HG03060 (cell line): ENCODE results near the gene TOP2A.

Source experiments
- ATAC-seq: cut with Tn5 transposase; IDR thresholded peaks from one replicate; pipeline ENCODE4 v1.9.1; 2021; ENCODE audit warnings: low read depth, moderate number of reproducible peaks; ENCODE audit not compliant: unreplicated experiment

The TOP2A gene

DNA sequence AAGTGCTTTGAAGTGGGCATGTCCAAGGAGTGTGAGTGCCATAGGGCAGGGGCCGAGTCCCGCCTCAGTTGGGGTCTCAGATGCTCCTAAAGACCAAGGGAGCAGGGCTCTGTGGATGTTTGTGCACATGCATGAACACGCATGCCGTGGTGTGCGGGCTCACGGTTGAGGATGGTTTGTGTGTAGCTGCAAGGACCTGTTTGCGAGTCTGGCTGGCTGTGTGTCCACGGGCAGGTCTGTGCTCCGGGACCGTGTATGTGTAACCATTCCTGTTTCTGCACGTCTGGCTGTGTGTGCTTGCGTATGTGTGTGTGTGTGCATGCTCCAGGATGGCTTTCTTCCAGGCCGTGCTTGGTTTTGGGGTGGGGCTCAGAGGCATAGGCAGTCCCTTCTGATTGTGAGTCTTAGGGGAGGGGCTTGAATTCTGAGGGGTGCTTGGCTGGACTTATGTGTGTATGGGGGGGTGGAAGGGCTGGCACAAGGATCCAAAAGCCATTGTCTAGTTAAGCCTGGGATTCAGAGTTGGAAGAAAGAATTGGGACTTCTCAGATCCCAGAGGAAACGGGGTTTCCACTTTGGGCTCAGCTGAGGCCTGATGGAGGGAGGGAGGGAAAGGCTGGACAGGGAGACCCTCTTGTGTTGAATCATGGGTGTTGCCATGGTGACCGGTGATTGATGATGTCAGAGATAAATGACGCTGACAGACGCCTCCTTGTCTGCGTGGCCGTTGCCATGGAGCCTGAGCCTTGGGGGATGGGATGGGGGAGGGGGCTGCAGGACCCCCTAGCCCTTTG, 67.6 kb downstream of the TOP2A start:
- no peak for ATAC-seq

DNA sequence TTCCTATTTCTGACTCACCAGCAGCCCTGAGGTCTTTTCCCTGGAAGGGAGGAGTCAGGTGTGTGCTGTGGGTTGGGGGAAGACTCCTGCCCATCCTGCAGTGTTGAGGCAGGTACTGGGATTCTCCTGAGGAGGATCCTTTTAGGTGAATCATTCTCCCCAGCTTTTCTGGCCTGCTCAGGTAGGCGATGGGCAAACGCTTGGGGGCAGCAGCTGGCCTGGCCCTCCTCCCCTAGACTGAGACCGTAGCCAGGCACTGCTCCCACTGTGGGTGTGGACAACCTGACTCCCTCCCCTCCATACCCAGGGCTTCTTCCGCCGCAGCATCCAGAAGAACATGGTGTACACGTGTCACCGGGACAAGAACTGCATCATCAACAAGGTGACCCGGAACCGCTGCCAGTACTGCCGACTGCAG, 68.2 kb downstream of the TOP2A start:
- ATAC-seq = no peak

DNA sequence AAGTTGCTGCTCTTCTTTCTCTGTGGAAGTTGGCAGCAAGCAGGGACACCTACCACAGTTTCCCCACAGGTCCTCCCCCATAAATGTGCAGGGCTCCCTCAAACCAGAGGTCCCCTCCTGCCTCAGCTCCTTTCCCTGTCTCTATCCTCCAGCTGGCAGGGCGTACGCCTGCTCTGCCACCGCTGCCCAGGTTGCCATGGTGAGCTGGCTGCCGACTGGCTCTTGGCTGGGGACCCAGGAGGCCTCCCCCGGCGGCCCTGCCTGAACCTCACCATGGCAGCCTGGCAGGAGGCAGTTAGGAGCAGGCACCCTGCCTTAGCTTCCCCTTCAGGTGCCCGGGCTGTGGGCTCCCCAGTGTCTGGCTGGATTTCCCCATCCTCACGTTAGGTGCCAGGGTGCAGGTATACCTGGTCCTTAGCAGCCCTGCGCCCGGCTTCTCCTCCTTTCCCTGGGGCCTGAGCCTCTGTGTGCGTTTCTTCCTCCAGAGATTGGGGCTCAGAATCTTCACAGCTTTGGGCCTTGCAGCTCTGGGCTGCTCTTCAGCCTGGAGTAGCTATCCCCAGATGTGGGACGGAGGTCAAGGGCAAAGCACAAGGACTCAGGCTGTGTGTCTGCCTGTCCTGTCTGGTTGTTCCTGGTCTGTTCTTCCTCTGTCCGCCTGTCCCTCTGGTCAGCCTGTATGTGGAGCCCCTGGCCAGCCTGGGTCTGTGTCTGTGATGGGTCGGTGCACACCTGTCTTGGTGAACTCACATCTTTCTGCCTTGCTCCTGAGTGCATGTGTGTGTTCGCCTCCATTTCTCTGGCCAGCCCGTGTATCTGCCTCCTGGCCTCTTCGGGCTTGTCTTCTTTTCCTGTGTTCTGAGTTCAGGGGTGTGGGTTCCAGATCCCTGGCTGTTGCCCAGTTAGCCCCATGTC, 68.9 kb downstream of the TOP2A start:
- no peak for ATAC-seq

DNA sequence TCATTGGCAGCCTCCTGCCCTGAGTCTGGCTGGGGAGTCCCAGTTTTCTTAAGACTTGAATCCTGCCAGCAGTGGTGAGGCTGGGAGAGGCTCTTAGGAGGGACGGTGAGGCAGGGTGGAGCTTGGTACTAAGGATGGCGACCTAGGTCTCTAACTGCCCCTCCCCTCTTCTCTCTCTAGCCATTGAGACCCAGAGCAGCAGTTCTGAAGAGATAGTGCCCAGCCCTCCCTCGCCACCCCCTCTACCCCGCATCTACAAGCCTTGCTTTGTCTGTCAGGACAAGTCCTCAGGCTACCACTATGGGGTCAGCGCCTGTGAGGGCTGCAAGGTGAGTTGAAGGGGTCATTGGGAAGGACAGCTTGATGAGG, 69.6 kb downstream of the TOP2A start:
- ATAC-seq = no peak

DNA sequence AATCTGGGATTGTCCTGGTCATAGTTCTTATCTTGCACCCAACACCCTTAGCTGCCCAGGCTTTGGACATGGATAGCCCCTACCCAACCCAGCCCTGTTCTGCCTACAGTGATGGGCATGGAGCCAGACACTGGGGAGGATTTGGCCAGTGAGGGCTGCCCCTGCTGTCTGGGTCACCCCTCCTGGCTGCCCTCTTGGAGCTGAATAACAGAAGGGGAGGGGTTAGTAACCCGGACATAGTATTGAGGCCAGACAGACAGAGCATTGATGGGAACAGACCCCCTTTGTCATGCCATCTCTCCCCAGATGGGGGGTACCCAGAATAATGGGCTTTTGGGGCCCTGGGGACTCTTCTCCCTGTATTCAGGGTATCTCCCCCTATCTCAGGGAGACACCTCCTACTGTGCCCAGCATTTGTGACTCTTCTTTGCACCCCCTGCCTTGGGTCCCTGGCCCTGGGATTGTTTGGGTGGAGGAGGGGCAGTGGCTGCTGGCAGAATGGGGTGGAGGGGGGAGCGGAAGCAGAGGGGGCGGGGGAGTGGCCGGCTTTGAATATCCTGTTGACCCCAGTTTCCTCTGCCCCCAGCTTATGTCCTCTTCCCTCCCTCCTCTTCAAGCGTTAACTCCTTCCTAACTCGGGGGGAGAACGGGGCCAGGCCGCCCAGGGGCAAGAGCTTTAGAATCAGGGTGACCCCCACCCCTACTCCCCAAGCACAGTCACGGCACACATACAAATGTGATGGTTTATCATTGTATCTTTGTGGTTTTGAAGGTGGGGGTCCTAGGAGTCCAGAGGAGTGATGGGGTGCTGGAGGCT, 70.2 kb downstream of the TOP2A start:
- no peak for ATAC-seq

DNA sequence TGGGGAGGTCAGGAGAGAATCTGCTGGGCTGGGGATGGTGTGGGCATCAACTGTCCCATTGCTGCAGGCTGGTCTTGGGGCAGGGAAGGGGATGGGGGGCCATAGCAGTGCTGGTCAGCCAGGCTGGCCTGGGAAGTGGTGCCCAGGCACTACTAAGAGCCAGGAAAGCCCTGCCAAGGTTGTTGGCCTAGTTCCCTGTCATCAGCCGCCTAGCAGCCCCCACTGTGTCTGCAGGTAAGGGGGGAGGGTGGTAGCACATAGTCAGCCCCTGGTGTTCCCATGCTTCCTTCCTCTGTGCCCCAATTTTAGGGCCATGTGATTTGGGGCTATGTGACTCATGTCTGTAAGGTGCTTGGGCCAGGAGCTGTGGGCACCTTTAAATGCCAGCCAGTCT, 70.9 kb downstream of the TOP2A start:
- no peak for ATAC-seq

DNA sequence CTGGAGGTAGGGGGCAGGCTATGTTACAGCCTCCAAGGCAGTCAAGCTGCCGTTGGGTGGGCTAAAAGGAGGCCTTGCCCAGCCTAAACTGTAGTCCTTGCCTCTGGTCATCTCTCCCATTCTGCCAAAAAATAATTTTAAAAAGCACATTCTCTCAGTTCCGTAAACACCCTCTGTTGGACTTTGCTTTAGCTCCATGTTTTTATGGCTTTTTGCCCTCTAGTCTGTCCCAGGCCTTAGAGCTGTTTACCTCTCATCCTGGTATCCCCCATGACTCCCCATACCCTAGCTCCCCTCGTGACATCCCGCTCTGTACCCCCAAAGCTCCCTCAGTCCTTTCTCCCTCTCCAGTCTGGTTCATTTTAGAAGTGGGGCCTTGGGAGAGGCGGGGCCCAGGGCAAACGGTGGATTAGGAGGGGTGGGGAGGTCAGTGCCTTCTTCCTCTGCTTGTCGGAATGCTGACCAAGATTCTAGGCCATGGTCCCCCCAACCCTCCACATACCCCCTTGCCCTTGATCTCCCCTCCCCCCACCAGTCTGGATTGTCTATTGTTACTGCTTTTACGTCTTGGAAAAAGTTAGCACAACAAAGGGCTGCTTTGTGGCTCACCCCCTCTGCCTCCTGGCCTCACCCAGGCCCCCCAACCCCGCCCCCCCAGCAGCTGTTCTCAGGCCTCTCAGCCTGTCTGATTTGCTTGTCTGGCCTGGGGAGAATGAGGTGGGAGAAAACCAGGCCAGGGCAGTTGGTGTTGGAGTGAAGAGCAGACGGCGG, 71.5 kb downstream of the TOP2A start:
- ATAC-seq = no peak

DNA sequence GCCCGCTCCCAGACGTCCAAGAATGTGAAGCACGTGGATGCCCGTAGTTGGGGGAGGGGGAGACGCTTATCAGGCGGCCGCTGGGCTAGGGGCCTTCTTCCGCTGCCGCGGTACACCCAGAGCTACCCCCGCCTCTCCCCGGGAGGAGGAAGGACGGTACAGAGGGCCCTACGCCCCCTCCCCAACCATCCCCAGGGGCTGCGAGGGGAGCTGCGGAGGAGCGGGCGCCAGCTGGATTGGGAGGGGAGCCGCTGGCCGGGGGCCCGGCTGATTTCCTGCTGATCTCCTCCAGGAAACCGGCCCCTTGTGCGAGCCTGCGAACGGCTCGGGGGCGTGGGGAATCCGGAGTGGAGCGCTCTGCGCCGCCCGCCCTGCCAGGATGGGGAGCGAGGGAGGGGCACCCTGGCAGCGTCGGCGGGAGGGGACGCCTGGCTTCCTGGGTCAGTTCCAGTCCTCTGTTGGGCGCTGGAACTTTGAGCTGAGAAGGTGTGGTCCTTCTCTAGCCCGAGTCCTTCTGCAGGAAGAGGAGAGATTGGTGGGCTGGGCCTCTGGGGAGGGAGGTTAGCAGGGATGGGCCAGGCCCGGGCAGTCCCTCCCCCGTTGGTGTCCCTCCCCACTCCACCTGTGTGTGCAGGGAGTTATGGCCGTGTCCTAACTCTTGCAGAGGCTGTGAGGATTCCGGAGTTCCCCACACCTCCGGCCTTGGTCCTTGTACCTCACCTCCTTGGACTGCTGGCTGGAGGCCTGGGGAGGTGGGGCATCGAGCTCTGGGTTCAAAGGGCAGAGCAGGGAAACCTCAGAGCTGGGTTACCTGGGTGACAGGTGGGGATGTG, 72.3 kb downstream of the TOP2A start:
- no peak for ATAC-seq

DNA sequence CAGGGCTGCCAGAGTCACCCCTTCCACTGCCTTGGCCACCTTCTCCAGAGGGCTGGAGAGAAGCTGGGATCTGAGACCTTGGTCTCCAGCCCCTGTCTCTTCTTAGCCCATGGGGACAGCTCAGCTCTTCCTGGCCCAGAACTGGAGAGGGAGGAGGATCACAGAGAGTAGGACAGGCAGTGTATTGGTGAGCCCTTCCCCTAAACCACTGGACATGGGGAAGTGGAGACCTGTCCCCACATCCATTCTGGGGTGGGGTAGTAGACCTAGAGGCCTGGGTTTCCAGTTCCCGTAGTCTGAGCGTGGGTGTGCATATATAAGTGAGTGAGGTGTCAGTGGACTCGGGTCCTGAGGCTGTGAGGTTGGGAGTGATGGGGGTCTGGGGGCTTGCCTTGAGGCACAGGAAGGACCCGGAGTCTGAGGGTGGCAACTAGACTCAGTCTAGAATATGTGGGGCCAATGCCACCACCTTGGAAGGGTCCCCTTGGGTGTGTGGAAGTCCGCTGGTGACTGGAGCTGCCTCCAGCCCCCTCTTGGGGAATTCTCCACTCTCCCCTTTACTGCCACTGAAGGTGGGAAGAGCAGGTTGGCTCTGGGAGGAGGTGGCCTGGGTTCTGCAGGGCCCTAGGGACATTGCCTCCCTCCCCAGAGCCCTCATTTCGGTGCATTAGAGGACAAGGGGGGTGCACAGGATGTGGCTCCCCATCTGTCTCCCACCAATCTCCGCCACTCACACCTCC, 73.1 kb downstream of the TOP2A start:
- ATAC-seq = no peak

DNA sequence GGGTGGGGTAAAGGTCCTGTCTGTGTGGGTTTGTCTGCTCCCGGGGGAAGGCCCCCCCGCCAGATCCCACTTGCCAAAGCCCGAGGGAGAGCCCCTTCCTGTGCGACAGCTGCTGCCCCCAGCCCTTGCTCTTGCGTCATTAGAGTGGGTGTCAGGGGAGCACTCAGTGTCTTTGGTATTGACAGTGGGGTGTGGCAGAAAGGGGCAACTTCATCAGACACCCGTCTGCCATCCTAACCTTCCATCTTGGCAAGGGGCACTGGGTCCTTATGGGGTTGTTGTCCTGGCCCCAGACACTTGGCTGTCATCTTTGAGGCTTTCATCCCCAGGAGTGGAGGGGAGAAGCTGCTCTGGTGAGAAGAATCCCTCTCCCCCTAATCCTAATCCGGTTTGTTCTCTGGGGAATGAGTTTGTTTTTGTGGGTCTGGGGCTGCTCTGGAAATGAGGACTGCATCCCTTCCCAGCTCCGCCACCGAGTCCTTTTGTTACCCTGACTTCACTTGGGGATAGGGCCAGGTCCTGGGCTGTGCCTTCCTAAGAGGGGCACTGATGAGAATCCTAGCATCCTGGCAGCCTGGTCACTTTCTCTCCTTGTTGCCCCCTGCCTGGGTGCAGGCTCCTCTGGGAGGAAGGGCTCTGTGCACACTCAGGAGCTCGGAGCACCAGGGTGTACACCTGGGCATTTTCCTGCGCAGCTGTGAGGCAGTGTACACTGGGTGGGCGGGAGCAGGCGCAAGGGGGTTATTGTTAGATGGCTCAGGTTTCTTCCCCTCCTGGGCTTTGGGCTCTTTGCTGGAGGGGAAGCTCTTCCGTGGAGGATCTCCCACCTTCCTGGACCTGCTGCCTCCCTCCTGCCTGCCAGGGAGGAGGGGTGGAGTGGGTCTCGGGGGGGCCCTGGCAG, 74.2 kb downstream of the TOP2A start:
- ATAC-seq = no peak

DNA sequence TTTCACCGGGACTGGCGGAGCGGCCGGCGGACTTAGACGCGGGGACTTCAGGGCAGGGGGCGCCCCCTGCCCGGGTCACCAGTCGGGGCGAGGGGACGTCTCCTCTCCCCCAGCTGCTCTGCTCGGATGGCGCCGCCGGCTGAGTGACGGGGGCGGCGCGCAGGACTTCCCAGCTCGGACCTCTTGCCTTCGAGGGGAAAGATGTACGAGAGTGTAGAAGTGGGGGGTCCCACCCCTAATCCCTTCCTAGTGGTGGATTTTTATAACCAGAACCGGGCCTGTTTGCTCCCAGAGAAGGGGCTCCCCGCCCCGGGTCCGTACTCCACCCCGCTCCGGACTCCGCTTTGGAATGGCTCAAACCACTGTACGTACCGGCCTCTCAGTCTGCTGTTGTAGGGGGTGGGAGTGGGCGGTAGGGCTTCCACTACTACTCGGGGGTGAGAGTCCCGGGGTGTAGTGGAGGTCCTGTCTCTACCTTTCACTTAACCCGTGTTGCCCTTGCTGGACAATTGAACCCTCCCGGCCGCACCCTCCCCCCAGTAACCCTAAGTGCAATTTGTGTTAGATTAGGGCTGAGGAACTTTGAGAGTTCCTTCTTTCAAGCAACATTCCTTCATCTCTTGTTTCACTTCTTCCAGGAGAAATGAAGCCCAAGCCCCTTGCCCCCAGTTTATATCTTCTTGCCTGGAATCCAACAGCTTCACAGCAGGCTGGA, 75.0 kb downstream of the TOP2A start:
- no peak for ATAC-seq

DNA sequence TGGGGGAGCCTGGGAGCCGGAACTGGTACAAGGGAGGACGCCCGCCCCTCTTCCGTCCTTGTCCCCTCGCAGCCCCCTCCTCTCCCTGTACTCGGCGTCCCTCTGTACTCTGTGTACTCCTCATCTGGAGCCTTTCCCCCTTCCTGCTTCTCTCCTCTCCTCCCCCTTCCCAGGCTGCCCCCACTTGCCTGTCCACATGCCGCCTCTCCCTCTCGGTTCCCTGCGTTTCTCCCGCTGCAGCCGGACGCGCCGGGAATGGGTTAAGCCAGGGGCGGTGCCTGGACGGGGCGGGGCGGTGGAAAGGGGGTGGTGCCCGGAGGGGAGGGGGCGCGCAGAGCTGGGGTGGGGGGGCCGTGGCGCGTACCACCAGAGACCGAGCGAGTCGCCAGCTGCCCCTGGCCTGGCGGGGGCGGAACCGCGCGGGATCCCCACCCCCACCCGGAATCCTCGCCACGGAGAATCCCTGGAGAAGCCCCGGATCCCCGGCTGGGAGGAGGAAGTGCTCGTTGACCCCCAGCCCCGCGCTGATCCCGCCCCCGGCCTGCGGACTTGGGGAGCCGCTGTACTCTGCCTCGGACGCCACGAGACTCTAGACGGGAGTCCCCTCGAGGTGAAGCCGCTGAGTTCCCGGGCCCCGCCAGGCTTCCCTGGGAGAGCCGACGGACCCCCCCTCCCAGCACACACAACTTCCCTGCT, 75.7 kb downstream of the TOP2A start:
- no peak for ATAC-seq

DNA sequence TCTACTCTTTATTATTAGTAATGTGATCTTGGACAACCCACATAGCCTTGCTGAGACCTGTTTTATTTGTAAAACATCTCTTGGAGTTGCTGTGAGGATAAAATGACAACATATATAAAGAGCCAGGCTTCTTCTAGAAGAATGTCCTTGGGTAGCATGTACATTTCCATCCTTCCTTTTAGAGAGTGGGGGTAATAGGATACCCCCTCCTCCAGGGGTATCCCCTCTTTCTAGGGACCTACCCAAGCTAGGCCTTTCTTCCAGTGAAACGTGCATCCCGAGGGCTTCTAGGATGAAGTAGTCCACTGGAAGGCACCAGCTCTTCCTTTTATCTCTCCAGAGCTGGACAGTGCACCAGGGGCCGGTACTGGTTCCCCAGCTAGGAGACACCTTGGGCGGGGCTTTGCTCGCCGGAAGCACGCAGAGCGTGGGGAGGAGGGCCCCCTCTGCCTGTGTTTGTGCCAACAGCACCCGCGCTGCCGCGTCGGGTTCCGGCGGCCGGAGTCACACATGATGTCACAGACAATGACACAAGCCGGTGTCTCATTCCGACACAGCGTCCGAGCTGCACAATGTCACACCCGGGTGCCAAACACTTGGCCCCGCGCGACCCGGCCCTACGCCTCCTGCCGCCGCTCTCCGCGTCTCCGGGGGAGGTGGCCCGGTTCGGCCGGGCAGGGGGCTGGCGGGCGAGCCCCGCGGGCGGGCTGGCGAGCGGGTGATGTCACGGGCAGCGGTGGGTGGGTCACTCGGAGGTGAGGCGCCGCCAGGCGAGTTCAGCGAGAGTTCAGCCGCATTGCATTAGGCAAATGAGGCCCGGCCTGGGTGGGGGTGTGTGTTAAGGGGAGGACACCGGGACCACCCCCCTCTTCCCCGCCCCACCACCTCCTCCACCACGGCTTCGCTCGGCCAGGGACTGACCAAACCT, 76.6 kb downstream of the TOP2A start:
- peak; percentile 58 for ATAC-seq

DNA sequence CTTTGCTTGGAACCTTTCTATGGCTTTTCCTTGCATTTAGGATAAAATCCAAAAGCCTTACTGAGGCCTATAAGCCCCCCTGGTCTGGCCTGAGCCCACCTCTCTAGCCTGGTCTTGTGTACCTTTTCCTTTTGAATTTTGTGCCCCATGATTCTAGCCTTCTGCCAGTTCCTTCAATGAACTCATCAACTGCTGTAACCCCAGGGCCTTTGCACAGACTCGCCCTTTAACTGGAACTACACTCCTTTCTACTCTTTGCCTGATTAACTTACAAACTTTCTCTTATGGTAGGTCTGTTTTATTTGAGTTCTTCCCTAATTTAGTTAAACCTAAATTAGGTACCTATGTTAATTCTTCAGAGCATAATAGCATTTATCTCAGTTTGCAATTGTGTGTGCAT, 77.4 kb downstream of the TOP2A start:
- no peak for ATAC-seq

DNA sequence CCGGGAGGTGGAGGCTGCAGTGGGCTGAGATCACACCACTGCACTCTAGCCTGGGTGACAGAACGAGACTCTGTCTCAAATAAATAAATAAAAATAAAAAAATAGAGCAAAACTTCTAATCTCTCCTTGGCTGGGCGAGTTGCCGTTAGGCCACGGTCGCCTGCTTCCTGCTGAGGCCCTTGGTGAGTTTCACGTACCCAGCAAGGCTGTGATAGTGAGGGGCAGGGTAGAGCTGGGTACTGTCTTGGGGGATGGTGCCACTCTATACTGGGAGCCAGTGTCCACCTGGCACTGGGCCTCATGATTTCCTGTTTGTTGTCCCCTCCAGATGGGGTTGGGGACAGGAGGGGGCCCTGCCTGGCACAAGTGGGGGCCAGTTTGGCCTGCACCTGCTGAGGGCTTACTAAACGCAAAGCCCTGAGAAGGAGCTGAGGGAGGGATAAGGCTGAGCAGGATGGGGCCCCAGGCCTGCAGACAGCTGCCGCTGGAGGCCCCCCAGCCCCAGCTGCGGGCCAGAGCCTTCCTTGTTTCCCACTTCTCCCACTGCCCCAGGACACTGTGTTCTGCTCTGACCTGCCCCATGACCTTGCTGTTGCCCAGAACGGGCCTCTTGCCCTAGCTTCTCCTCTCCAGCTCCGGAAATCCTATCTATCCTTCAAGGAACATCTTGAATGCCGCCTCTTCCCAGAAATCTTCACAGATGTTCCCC, 78.6 kb downstream of the TOP2A start:
- no peak for ATAC-seq
